Peyer's patch (tissue), 4 donors: ENCODE data around the gene PHKA2.

Experiments
- POLR2A ChIP-seq, 2 donors: fragments of 450-650 bp; IDR thresholded peaks; one replicate each; pipeline ENCODE4 v1.5.1; 2017; ENCODE audit warnings: antibody characterized with exemption in 2 of 2, mild to moderate bottlenecking in 2 of 2, moderate library complexity in 2 of 2
- TF ChIP-seq, protein P1 (sequence below), 6 experiments: fragments of 450-650 bp in 4 of 6; fragments of 200-600 bp in 2 of 6; sonication (generic) in 1 of 6; IDR thresholded peaks; one replicate each; pipeline ENCODE4 v1.5.1; 2017 to 2019; ENCODE audit warnings: antibody characterized with exemption in 6 of 6, mild to moderate bottlenecking in 3 of 6, moderate library complexity in 1 of 6

DNA sequence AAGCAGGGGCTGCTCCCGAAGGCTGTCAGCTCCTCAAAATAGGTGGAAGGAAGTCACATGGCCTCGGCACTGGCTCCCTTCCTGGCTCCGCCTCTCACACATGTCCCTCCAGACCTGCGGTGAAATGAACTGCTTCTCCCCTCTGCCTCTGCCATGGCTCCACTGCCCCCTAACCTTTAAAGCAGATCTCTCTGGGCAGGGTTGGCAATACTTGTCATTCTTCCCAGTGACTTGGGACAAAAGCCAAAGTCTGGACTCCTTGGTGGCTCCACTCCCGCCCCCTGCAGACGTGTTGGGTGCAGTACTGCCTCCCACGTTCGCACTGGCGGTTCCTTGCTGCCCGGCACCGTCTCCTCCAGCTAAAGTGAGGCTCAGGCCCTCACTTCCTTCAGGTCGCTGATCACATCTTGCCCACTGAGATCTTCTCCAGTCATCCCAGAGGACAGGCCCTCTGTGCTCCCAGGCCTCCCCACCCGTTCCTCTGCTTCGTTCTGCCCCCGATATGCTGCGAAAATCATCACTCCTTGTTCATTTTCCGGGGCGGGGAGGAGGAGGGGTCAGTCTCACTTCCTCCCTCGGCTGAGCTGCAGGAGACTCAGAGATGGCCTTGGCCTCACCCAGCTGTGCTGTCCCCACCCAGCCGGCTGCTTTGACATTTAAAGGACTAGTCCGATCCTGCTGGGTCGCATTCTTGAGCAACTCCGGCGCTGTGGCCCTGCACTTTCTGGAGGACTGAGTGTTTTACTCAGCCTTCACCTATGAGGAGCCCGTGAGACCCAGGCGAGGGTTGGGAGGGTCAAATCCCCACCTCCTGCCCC, 97.4 kb downstream of the PHKA2 start:
- TF ChIP-seq, protein P1, sequence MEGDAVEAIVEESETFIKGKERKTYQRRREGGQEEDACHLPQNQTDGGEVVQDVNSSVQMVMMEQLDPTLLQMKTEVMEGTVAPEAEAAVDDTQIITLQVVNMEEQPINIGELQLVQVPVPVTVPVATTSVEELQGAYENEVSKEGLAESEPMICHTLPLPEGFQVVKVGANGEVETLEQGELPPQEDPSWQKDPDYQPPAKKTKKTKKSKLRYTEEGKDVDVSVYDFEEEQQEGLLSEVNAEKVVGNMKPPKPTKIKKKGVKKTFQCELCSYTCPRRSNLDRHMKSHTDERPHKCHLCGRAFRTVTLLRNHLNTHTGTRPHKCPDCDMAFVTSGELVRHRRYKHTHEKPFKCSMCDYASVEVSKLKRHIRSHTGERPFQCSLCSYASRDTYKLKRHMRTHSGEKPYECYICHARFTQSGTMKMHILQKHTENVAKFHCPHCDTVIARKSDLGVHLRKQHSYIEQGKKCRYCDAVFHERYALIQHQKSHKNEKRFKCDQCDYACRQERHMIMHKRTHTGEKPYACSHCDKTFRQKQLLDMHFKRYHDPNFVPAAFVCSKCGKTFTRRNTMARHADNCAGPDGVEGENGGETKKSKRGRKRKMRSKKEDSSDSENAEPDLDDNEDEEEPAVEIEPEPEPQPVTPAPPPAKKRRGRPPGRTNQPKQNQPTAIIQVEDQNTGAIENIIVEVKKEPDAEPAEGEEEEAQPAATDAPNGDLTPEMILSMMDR (IDR thresholded peaks at IDR 0.05) = peak; percentile 32 to 67 (median 52)
- peak in 1 of 2 donors; percentile 29 for TF ChIP-seq POLR2A (IDR thresholded peaks at IDR 0.05)
